Central memory CD8-positive, alpha-beta T cell (primary cell): ENCODE results near the gene SCARB1.

Experiments used
- ATAC-seq: fragments of 150-1000 bp; cut with Tn5 transposase; replicated peaks from 2 replicates; pipeline ENCODE4 v1.10.0; 2022; ENCODE audit warnings: mild to moderate bottlenecking, moderate FRiP score, moderate number of reproducible peaks; ENCODE audit not compliant: poor library complexity, severe bottlenecking; ENCODE audit errors: extremely low read depth
- DNase-seq, 2 donors: peaks; one replicate each; pipeline ENCODE4 v3.0.0; 2021; ENCODE audit warnings: low spot score in 2 of 2
- H3K27ac Mint-ChIP-seq: one replicate; pipeline ENCODE4 v1.8.0; 2022; ENCODE audit warnings: low read depth, mild to moderate bottlenecking, moderate library complexity, mixed read lengths
- H3K27me3 Mint-ChIP-seq: one replicate; pipeline ENCODE4 v1.8.0; 2022; ENCODE audit warnings: mixed read lengths
- H3K36me3 Mint-ChIP-seq: one replicate; pipeline ENCODE4 v1.8.0; 2022; ENCODE audit warnings: mild to moderate bottlenecking, moderate library complexity, mixed read lengths; ENCODE audit not compliant: insufficient read depth
- H3K4me1 Mint-ChIP-seq: one replicate; pipeline ENCODE4 v1.8.0; 2022; ENCODE audit warnings: mixed read lengths
- H3K4me3 Mint-ChIP-seq: one replicate; pipeline ENCODE4 v1.8.0; 2022; ENCODE audit warnings: mild to moderate bottlenecking, moderate library complexity, mixed read lengths
- H3K9me3 Mint-ChIP-seq: one replicate; pipeline ENCODE4 v1.8.0; 2022; ENCODE audit warnings: mixed read lengths

The SCARB1 gene

GRCh38 chr12:124762791-124763593, 100.7 kb downstream of the SCARB1 start:
- no peak overlapping the region for H3K4me3 Mint-ChIP-seq
- H3K36me3 Mint-ChIP-seq = peaks cover 13% of the 10 kb centered on the region
- ATAC-seq = no peak
- H3K9me3 Mint-ChIP-seq = no peaks in the 10 kb centered on the region
- peaks cover 32% of the 10 kb centered on the region for H3K4me1 Mint-ChIP-seq
- peak overlapping the region; percentile 59 for H3K27ac Mint-ChIP-seq
- DNase-seq = no peak
- H3K27me3 Mint-ChIP-seq = peaks cover 24% of the 10 kb centered on the region

GRCh38 chr12:124762384-124762783, 101.3 kb downstream of the SCARB1 start:
- Mint-ChIP-seq H3K4me1 (peaks cover 33% of the 10 kb centered on the region), H3K27me3 (peaks cover 30% of the 10 kb centered on the region), H3K27ac (no peak overlapping the region), H3K36me3 (peaks cover 13% of the 10 kb centered on the region), H3K9me3 (no peaks in the 10 kb centered on the region), H3K4me3 (no peak overlapping the region)
- ATAC-seq (no peak), DNase-seq (no peak)

- Mint-ChIP-seq H3K4me3 (no peak overlapping the region), H3K27ac (no peak overlapping the region), H3K27me3 (peaks cover 32% of the 10 kb centered on the region), H3K9me3 (no peaks in the 10 kb centered on the region), H3K36me3 (peaks cover 8% of the 10 kb centered on the region), H3K4me1 (peaks cover 31% of the 10 kb centered on the region)
- ATAC-seq = no peak
- no peak for DNase-seq
Measured at GRCh38 chr12:124761871-124762270, 101.8 kb downstream of the SCARB1 start.

- H3K4me3 Mint-ChIP-seq = no peak overlapping the region
- no peak overlapping the region for H3K27ac Mint-ChIP-seq
- H3K27me3 Mint-ChIP-seq = peaks cover 32% of the 10 kb centered on the region
- DNase-seq = no peak
- peaks cover 7% of the 10 kb centered on the region for H3K36me3 Mint-ChIP-seq
- ATAC-seq = no peak
- no peaks in the 10 kb centered on the region for H3K9me3 Mint-ChIP-seq
- H3K4me1 Mint-ChIP-seq = peaks cover 38% of the 10 kb centered on the region
Measured at GRCh38 chr12:124761056-124761455, 102.6 kb downstream of the SCARB1 start.

GRCh38 chr12:124760560-124760959, 103.1 kb downstream of the SCARB1 start:
- DNase-seq = no peak
- H3K9me3 Mint-ChIP-seq = no peaks in the 10 kb centered on the region
- H3K27ac Mint-ChIP-seq = no peak overlapping the region
- H3K36me3 Mint-ChIP-seq = peaks cover 6% of the 10 kb centered on the region
- H3K27me3 Mint-ChIP-seq = peaks cover 32% of the 10 kb centered on the region
- H3K4me1 Mint-ChIP-seq = peaks cover 42% of the 10 kb centered on the region
- no peak for ATAC-seq
- no peak overlapping the region for H3K4me3 Mint-ChIP-seq

- no peak overlapping the region for H3K4me3 Mint-ChIP-seq
- no peak overlapping the region for H3K27ac Mint-ChIP-seq
- peaks cover 7% of the 10 kb centered on the region for H3K36me3 Mint-ChIP-seq
- DNase-seq (no peak), ATAC-seq (no peak)
- H3K27me3 Mint-ChIP-seq = peaks cover 32% of the 10 kb centered on the region
- no peaks in the 10 kb centered on the region for H3K9me3 Mint-ChIP-seq
- peaks cover 48% of the 10 kb centered on the region for H3K4me1 Mint-ChIP-seq
Measured at GRCh38 chr12:124759841-124760503, 103.7 kb downstream of the SCARB1 start.

GRCh38 chr12:124758266-124759220, 105.1 kb downstream of the SCARB1 start:
- no peak overlapping the region for H3K4me3 Mint-ChIP-seq
- H3K36me3 Mint-ChIP-seq = peaks cover 2% of the 10 kb centered on the region
- H3K9me3 Mint-ChIP-seq = no peaks in the 10 kb centered on the region
- no peak overlapping the region for H3K27ac Mint-ChIP-seq
- DNase-seq = no peak
- peaks cover 32% of the 10 kb centered on the region for H3K27me3 Mint-ChIP-seq
- H3K4me1 Mint-ChIP-seq = peaks cover 54% of the 10 kb centered on the region
- no peak for ATAC-seq

GRCh38 chr12:124757329-124757728, 106.3 kb downstream of the SCARB1 start:
- peaks cover 48% of the 10 kb centered on the region for H3K4me1 Mint-ChIP-seq
- H3K27me3 Mint-ChIP-seq = peaks cover 32% of the 10 kb centered on the region
- H3K27ac Mint-ChIP-seq = no peak overlapping the region
- peaks cover 2% of the 10 kb centered on the region for H3K36me3 Mint-ChIP-seq
- DNase-seq (no peak), ATAC-seq (no peak)
- H3K9me3 Mint-ChIP-seq = no peaks in the 10 kb centered on the region
- no peak overlapping the region for H3K4me3 Mint-ChIP-seq

- peaks cover 32% of the 10 kb centered on the region for H3K27me3 Mint-ChIP-seq
- peaks cover 42% of the 10 kb centered on the region for H3K4me1 Mint-ChIP-seq
- no peak overlapping the region for H3K27ac Mint-ChIP-seq
- ATAC-seq (no peak), DNase-seq (no peak)
- H3K4me3 Mint-ChIP-seq = no peak overlapping the region
- no peaks in the 10 kb centered on the region for H3K9me3 Mint-ChIP-seq
- H3K36me3 Mint-ChIP-seq = peaks cover 2% of the 10 kb centered on the region
Measured at GRCh38 chr12:124756760-124757159, 106.9 kb downstream of the SCARB1 start.

- Mint-ChIP-seq H3K9me3 (no peaks in the 10 kb centered on the region), H3K27me3 (peaks cover 31% of the 10 kb centered on the region), H3K27ac (no peak overlapping the region), H3K4me1 (peaks cover 42% of the 10 kb centered on the region), H3K36me3 (peaks cover 2% of the 10 kb centered on the region), H3K4me3 (peak overlapping the region; percentile 59)
- DNase-seq (no peak), ATAC-seq (no peak)
Measured at GRCh38 chr12:124756166-124756565, 107.5 kb downstream of the SCARB1 start.

- no peaks in the 10 kb centered on the region for H3K9me3 Mint-ChIP-seq
- peaks cover 2% of the 10 kb centered on the region for H3K36me3 Mint-ChIP-seq
- H3K4me3 Mint-ChIP-seq = peak overlapping the region; percentile 59
- H3K27me3 Mint-ChIP-seq = peaks cover 27% of the 10 kb centered on the region
- DNase-seq = no peak
- no peak for ATAC-seq
- H3K27ac Mint-ChIP-seq = no peak overlapping the region
- H3K4me1 Mint-ChIP-seq = peaks cover 42% of the 10 kb centered on the region
Measured at GRCh38 chr12:124755801-124756148, 107.9 kb downstream of the SCARB1 start.

GRCh38 chr12:124754949-124755800, 108.5 kb downstream of the SCARB1 start:
- Mint-ChIP-seq H3K4me3 (peak overlapping the region; percentile 59), H3K9me3 (no peaks in the 10 kb centered on the region), H3K27me3 (peaks cover 21% of the 10 kb centered on the region), H3K27ac (peak overlapping the region; percentile 54), H3K4me1 (peaks cover 42% of the 10 kb centered on the region), H3K36me3 (peaks cover 2% of the 10 kb centered on the region)
- peak; percentile 84 for ATAC-seq
- DNase-seq = peak; percentile 15 to 46
